ENCODE measurements around the gene PRMT7. TPM values are rescaled to one million over a fixed set of nuclear protein-coding genes. Genes with fewer than 3 reads are reported as not detected.
A peak's percentile ranks its signal among the peaks of the same experiment; 100 is the strongest.

Gene PRMT7
- total and polyA plus RNA-seq, 2 donors (not counting 1 experiment from before 2014, with no cell fraction given): 76.9 to 80.4 TPM

GRCh38 chr16:68401871-68402747 is 91.3 kb downstream of the PRMT7 start:
- Histone ChIP-seq H3K36me3 (replicated peaks in 1 of 2; ENCODE audit: control extremely low read depth in 1 of 2, control insufficient read depth in 1 of 2, extremely low read depth in 1 of 2, insufficient read depth in 2 of 2, low read length in 1 of 2) (no peaks in the 10 kb centered on the region), H3K9me3 (ENCODE audit: control extremely low read depth in 1 of 3, control insufficient read depth in 2 of 3, insufficient read depth in 1 of 3, low read length in 2 of 3) (no peaks in the 10 kb centered on the region), H3K4me3 (ENCODE audit: control extremely low read depth in 1 of 5, extremely low read depth in 1 of 5, insufficient read depth in 1 of 5, low read depth in 2 of 5, low read length in 4 of 5) (no peak overlapping the region), H3K27ac (ENCODE audit: low read length in 2 of 2) (no peak overlapping the region), H3K9ac (ENCODE audit: low read length) (no peak overlapping the region), H2AFZ (ENCODE audit: insufficient read depth, low read depth, low read length, poor library complexity, severe bottlenecking) (no peak overlapping the region), H3K4me1 (ENCODE audit: control insufficient read depth in 2 of 2, insufficient read depth in 2 of 2, low read length in 2 of 2) (no peaks in the 10 kb centered on the region), H3K79me2 (ENCODE audit: control insufficient read depth, insufficient read depth, low read length) (no peaks in the 10 kb centered on the region), H4K20me1 (ENCODE audit: control insufficient read depth, insufficient read depth, low read length, poor library complexity, severe bottlenecking) (no peaks in the 10 kb centered on the region), H3K4me2 (replicated peaks; ENCODE audit: low read depth, low read length, poor library complexity, severe bottlenecking) (no peak overlapping the region), H3K27me3 (replicated peaks in 1 of 4; ENCODE audit: control extremely low read depth in 1 of 4, control insufficient read depth in 3 of 4, insufficient read depth in 4 of 4, low read length in 3 of 4) (peaks cover 0 to 3% (median 0%) of the 10 kb centered on the region in 4 experiments)
- POLR2A ChIA-PET: no interaction called here
- H3K27ac Mint-ChIP-seq: peak overlapping the region; percentile 16
- peaks cover 4% of the 10 kb centered on the region for H3K27me3 Mint-ChIP-seq
- CTCF ChIA-PET: interaction anchor here (2.7 kb wide), 1 partner anchor 108 kb away, joined by 12 read pairs; no protein-coding TSS in a partner anchor
- DNase-seq (no peak), ATAC-seq (ENCODE audit: low read depth) (no peak)
- no peaks in the 10 kb centered on the region for H3K4me1 Mint-ChIP-seq
- no peak for TF ChIP-seq CTCF (IDR thresholded peaks at IDR 0.05)
- TF ChIP-seq EZH2 (IDR thresholded peaks at IDR 0.05; ENCODE audit: borderline replicate concordance, insufficient read depth, low read depth, low read length, poor library complexity, severe bottlenecking): no peak
- H3K4me3 Mint-ChIP-seq: no peak overlapping the region
- intact Hi-C loops (cut with micrococcal nuclease): no loop called here
- no peaks in the 10 kb centered on the region for H3K9me3 Mint-ChIP-seq (ENCODE audit: insufficient read depth)
- WGBS (ENCODE audit: insufficient coverage): 97% methylated on average over 9 of the region's 13 CpGs

- intact Hi-C loops (cut with micrococcal nuclease): no loop called here
- WGBS (ENCODE audit: insufficient coverage): 87% methylated on average over 3 of the region's 3 CpGs
- Mint-ChIP-seq H3K9me3 (ENCODE audit: insufficient read depth) (no peaks in the 10 kb centered on the region), H3K27me3 (peaks cover 4% of the 10 kb centered on the region), H3K4me3 (no peak overlapping the region), H3K27ac (no peak overlapping the region), H3K4me1 (no peaks in the 10 kb centered on the region)
- Histone ChIP-seq H3K9me3 (ENCODE audit: control extremely low read depth in 1 of 3, control insufficient read depth in 2 of 3, insufficient read depth in 1 of 3, low read length in 2 of 3) (no peaks in the 10 kb centered on the region), H3K79me2 (ENCODE audit: control insufficient read depth, insufficient read depth, low read length) (no peaks in the 10 kb centered on the region), H3K4me2 (replicated peaks; ENCODE audit: low read depth, low read length, poor library complexity, severe bottlenecking) (no peak overlapping the region), H3K27me3 (replicated peaks in 1 of 4; ENCODE audit: control extremely low read depth in 1 of 4, control insufficient read depth in 3 of 4, insufficient read depth in 4 of 4, low read length in 3 of 4) (peaks cover 0 to 3% (median 0%) of the 10 kb centered on the region in 4 experiments), H2AFZ (ENCODE audit: insufficient read depth, low read depth, low read length, poor library complexity, severe bottlenecking) (no peak overlapping the region), H3K9ac (ENCODE audit: low read length) (no peak overlapping the region), H3K27ac (ENCODE audit: low read length in 2 of 2) (no peak overlapping the region), H3K4me3 (ENCODE audit: control extremely low read depth in 1 of 5, extremely low read depth in 1 of 5, insufficient read depth in 1 of 5, low read depth in 2 of 5, low read length in 4 of 5) (no peak overlapping the region), H3K36me3 (replicated peaks in 1 of 2; ENCODE audit: control extremely low read depth in 1 of 2, control insufficient read depth in 1 of 2, extremely low read depth in 1 of 2, insufficient read depth in 2 of 2, low read length in 1 of 2) (no peaks in the 10 kb centered on the region), H4K20me1 (ENCODE audit: control insufficient read depth, insufficient read depth, low read length, poor library complexity, severe bottlenecking) (no peaks in the 10 kb centered on the region), H3K4me1 (ENCODE audit: control insufficient read depth in 2 of 2, insufficient read depth in 2 of 2, low read length in 2 of 2) (no peaks in the 10 kb centered on the region)
- no peak for DNase-seq
- CTCF ChIA-PET: no interaction called here
- no peak for ATAC-seq (ENCODE audit: low read depth)
- TF ChIP-seq EZH2 (IDR thresholded peaks at IDR 0.05; ENCODE audit: borderline replicate concordance, insufficient read depth, low read depth, low read length, poor library complexity, severe bottlenecking) (no peak), CTCF (IDR thresholded peaks at IDR 0.05) (no peak)
- POLR2A ChIA-PET: no interaction called here
These were observed 91.9 kb downstream of the PRMT7 start for GRCh38 chr16:68402748-68403040.
